HG03469 (cell line): ENCODE measurements around the gene CTNS.

Experiments used
- ATAC-seq: cut with Tn5 transposase; IDR thresholded peaks from one replicate; pipeline ENCODE4 v1.9.1; 2021; ENCODE audit warnings: mild to moderate bottlenecking, moderate library complexity, moderate number of reproducible peaks; ENCODE audit not compliant: unreplicated experiment

The CTNS gene

DNA sequence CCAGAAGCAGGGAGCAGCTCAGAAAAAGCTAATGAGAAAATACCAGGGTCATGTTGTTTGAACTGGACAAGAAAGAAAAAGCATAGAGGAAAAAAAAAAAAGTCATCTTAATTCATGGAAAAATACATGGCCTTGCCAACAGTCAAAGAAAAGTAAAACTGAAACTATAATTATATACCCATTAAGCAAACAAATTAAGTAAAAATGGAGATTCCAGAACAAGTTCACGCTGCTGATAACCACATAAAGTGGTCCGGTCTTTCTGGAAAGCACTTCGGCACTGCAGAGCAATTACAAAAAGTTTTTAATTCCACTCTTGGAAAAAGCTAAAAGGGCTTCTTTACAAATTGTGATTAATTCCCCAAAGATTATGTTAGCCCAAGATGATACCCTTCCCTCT, 71.8 kb downstream of the CTNS start:
- no peak for ATAC-seq

DNA sequence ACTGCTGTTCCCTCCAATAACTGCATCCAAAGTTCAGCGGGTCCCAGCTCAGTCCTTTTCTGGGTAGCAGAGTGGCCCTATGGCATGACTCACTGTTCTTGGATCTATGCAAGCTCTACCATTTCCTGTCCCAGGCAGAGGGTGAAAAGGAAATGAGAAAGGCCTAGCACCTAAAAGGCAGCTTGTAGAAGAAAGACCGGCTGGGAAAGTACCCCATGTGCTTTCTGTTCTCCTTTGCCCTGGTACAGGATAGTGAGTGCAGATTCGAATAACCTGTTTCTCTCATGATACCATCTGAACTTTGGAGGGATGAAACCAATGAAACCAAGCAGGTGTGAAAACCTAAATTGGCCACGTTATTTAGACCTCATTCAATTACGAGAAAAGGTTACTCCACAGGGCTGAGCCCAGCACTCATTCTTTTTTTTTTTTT, 74.4 kb downstream of the CTNS start:
- ATAC-seq = peak; percentile 85
